Prostate gland (tissue), 2 donors: ENCODE data around the gene RORB. TPM values are rescaled to one million over a fixed set of nuclear protein-coding genes. Genes with fewer than 3 reads are reported as not detected.

ENCODE experiments used
- DNase-seq: peaks from one replicate; pipeline ENCODE4 v3.0.0-alpha.2; 2019; ENCODE audit warnings: low spot score
- H3K27ac ChIP-seq, 2 donors: fragments of 200-600 bp; sonication (generic); 2 replicates each; pipeline ENCODE4 v1.5.1; 2017 to 2019
- H3K27me3 ChIP-seq: fragments of 200-600 bp; sonication (generic); replicated peaks from 2 replicates; pipeline ENCODE4 v1.5.1; 2019; ENCODE audit not compliant: insufficient read depth
- H3K36me3 ChIP-seq, 2 donors: fragments of 200-600 bp; sonication (generic); 1 replicate in 1 of 2; 2 replicates in 1 of 2; pipeline versions ENCODE4 v1.5.1 to v1.8.1; 2017 to 2019
- H3K4me1 ChIP-seq: fragments of 200-600 bp; sonication (generic); replicated peaks from 2 replicates; pipeline ENCODE4 v1.5.1; 2019
- H3K4me3 ChIP-seq, 2 donors: fragments of 200-600 bp; sonication (generic); 2 replicates each; pipeline ENCODE4 v1.5.1; 2017 to 2019
- H3K9me3 ChIP-seq: fragments of 200-600 bp; sonication (generic); 2 replicates; pipeline ENCODE4 v1.5.1; 2017
- CTCF ChIP-seq, 4 experiments: fragments of 200-600 bp in 2 of 4; fragments of 450-650 bp in 2 of 4; sonication (generic) in 2 of 4; IDR thresholded peaks; 1 replicate in 3 of 4; 2 replicates in 1 of 4; pipeline ENCODE4 v1.5.1; 2016 to 2019; ENCODE audit warnings: antibody characterized with exemption in 4 of 4, mild to moderate bottlenecking in 2 of 4, moderate library complexity in 2 of 4
- POLR2A ChIP-seq: fragments of 450-650 bp; IDR thresholded peaks from one replicate; pipeline ENCODE4 v1.6.1; 2016; ENCODE audit warnings: antibody characterized with exemption, mild to moderate bottlenecking
- POLR2AphosphoS5 ChIP-seq: sonication (generic); formaldehyde crosslinking; IDR thresholded peaks from one replicate; pipeline ENCODE4 v1.6.1; 2017; ENCODE audit warnings: antibody characterized with exemption
- WGBS: methylation state at CpG from one replicate; pipeline ENCODE4 v1.1.5; 2018; 5-methylcytosine and 5-hydroxymethylcytosine counted together
- intact Hi-C: fragments of 100-400 bp; cut with DNase I; formaldehyde crosslinking; loops from one replicate; pipeline ENCODE4 v1.14.2; 2022
- total RNA-seq, 2 donors: library from RNA; depleted of rRNA; stranded (reverse); fragments of >200 nt; gene quantifications; one replicate each; pipeline ENCODE4 v1.1.0, GENCODE V29; 2016

The RORB gene
- total RNA-seq, 2 donors from 2014 or later: 1.4 to 1.7 TPM

DNA sequence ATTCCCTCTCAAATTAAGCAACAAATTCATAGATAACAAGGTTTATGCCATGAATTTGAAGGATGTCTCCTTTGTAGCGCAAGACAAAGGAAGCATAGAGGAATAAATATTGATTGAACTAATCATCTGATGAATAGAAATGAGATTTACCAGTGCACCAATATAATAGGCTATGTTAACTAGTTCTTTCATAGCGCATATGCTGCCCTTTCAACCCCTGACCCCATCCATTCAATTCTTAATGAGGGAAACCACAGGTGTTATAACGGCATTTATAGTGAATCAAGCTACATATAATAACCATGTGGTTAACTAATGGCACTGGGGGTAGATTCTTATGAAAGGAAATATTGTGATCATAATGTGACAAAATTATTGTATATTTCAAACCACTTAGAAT lies 6.5 kb downstream of the RORB start:
- no peak for TF ChIP-seq CTCF (IDR thresholded peaks at IDR 0.05)
- no peak for TF ChIP-seq POLR2AphosphoS5
- TF ChIP-seq POLR2A: no peak
- Histone ChIP-seq H3K4me1 (no peaks in the 10 kb centered on the region), H3K4me3 (no peak overlapping the region), H3K36me3 (no peaks in the 10 kb centered on the region), H3K9me3 (no peaks in the 10 kb centered on the region), H3K27ac (no peak overlapping the region), H3K27me3 (peaks cover 10% of the 10 kb centered on the region)
- intact Hi-C loops: no loop called here
- 94% methylated on average over 3 of the region's 3 CpGs for WGBS
- no peak for DNase-seq

DNA sequence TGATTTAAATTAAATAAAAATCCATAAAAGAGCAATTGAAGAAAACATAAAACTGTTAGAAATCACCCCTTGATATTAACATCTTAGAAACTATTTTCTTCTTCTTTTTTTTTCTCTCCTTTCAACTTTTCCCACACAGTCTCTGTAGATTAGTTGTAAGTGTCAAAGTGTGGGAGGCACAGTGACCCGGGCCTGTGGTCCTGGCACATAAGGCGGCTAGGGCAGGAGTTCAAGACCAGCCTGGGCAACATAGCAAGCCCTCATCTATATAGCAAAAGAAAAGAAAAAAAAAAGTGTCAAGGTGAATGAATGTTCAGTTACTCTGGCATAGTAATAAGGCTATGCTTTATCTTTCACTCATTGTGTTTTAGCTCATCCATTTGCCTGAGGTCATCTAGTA lies 14.2 kb downstream of the RORB start:
- 96% methylated on average over 2 of the region's 2 CpGs for WGBS

DNA sequence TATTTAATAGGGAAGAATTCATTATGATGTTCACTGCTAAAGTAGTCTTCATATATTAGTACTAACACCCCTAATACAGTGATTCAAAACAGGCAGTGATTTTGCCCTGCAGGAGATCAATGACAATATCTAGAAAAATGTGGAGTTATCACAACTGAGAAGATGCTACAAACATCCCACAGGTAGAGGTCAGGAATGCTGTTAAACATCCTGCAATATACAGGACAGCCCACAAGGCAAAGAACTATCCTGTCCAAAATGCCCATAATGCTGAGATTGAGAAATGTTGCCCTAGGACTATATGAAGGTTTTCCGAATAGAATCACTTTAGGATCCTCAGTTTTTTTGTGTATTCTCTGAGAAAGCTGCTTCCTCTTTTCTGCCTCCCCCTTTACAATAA lies 15.3 kb downstream of the RORB start:
- Histone ChIP-seq H3K27ac (no peak overlapping the region), H3K9me3 (no peaks in the 10 kb centered on the region), H3K27me3 (no peaks in the 10 kb centered on the region), H3K4me3 (no peak overlapping the region), H3K4me1 (no peaks in the 10 kb centered on the region), H3K36me3 (no peaks in the 10 kb centered on the region)
- intact Hi-C loops: no loop called here
- TF ChIP-seq POLR2A: no peak
- TF ChIP-seq POLR2AphosphoS5: no peak
- TF ChIP-seq CTCF (IDR thresholded peaks at IDR 0.05): no peak
- DNase-seq: no peak
- 100% methylated on average over 1 of the region's 1 CpG for WGBS

More for the DNA sequence above, 14.2 kb downstream of the RORB start:
- no peak overlapping the region for H3K4me3 ChIP-seq
- H3K9me3 ChIP-seq: no peaks in the 10 kb centered on the region
- TF ChIP-seq POLR2AphosphoS5: no peak
- no peak for TF ChIP-seq CTCF (IDR thresholded peaks at IDR 0.05)
- TF ChIP-seq POLR2A: no peak
- intact Hi-C loops: no loop called here
- H3K27ac ChIP-seq: no peak overlapping the region
- DNase-seq: no peak
- H3K4me1 ChIP-seq: no peaks in the 10 kb centered on the region
- no peaks in the 10 kb centered on the region for H3K36me3 ChIP-seq
- H3K27me3 ChIP-seq: no peaks in the 10 kb centered on the region

DNA sequence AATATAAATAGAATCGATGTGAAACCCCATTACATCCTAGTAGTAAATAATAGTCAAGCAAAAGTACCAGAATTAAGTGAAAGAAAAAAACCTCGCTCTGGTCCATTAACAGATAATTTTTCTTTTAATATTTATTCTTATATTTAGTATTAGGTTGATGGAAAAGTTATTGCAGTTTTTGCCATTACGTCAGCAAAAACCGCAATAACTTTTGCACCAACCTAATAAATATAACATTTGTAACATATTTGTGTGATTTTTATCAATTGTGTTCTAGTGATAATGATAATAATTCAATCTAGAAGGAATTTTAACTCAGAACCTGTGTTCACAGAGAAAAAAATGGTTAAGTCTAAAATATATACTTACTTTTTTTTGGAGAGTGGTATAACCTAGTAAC lies 16.1 kb downstream of the RORB start:
- no peaks in the 10 kb centered on the region for H3K36me3 ChIP-seq
- WGBS: 94% methylated on average over 4 of the region's 4 CpGs

More for the DNA sequence above, 16.1 kb downstream of the RORB start:
- intact Hi-C loops: no loop called here
- DNase-seq: no peak
- Histone ChIP-seq H3K4me3 (no peak overlapping the region), H3K27ac (no peak overlapping the region), H3K27me3 (no peaks in the 10 kb centered on the region), H3K9me3 (no peaks in the 10 kb centered on the region), H3K4me1 (no peaks in the 10 kb centered on the region)
- TF ChIP-seq POLR2A (no peak), POLR2AphosphoS5 (no peak), CTCF (IDR thresholded peaks at IDR 0.05) (no peak)
